ENCODE measurements around the gene CFAP157.

CFAP157 gene

DNA sequence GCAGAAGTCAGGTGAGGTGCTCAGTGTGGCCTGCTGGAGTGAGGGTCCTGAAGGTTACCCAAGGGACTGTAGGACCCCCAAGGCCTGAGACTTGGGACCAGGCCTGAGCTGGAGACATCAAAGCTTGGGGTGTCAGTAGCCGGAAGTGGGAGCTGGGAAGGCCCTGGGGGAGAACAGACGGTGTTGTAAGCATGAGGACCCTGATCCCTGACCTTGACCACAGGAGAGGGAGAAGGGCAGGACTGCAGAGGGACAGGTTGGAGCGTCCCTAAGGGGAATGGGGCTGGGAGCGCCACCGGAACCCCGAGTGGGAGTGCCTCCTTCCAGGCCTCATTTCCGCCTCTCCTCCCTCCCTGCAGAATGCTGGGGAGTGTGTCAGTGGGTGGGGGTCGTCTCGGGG, 9.6 kb downstream of the CFAP157 start:
- DNase-seq, result no peak

DNA sequence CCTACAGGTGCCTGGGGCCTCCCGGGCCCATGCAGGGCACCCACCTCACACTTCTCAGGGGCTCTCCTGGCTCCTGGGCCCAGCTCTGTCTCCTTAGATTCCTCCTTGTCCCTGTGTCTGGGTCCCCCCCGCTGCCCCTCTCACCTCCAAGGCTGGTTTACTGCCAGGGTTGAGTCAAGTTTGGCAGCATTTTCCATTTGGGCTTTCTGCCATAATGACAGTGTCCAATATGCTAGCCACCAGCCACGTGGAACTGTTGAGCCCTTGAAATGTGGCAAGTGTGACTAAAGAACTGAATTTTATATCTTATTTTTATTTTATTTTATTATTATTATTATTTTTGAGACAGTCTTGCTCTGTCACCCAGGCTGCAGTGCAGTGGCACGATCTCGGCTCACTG, 11.0 kb downstream of the CFAP157 start:
- no peak for DNase-seq

GRCh38 chr9:127720031-127720864, 13.5 kb downstream of the CFAP157 start:
- no peak for DNase-seq

GRCh38 chr9:127720865-127721227, 14.1 kb downstream of the CFAP157 start:
- no peak for DNase-seq

DNA sequence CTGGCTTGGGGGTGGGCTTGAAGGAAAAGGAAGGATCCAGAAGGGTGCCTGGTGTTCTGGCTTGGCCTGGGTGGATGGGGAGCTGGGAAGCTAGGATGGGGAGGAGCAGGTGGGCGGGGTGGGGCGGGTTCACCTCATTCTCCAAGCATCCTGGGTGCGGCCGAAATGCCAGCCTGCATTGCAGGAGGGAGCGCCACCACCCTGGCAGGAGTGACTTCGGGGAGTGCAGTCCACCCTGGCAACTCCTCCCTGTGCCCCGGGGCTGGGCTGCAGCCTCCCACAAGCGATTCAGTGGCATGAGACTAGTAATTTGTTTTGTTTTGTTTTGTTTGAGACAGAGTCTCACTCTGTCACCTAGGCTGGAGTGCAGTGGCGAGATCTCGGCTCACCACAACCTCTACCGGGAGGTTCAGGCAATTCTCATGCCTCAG, 14.6 kb downstream of the CFAP157 start:
- no peak for DNase-seq

GRCh38 chr9:127722055-127722745, 15.4 kb downstream of the CFAP157 start:
- DNase-seq, result no peak

- DNase-seq, result no peak
Measured at GRCh38 chr9:127723013-127723412, 16.2 kb downstream of the CFAP157 start.

DNA sequence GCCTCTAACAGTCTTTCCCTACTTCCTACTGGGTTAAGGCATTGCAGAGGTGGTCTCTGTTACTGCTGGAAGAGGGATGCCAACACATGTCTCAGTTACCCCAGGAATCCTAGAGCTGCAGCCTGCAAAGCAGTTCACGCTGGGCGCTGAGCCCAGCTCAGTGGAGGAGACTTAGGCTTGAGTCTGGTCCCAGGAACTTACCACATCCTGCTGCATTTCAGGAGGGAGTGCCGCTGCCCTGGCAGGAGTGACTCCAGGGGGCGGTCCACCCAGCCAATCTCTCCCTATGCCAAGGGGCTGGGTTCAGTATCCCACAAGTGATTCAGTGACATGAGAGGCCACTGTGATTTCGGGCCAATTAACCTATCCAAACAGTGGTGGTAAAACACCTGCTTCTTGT, 16.7 kb downstream of the CFAP157 start:
- DNase-seq, result no peak

- no peak for DNase-seq
Measured at GRCh38 chr9:127724012-127724411, 17.2 kb downstream of the CFAP157 start.

DNA sequence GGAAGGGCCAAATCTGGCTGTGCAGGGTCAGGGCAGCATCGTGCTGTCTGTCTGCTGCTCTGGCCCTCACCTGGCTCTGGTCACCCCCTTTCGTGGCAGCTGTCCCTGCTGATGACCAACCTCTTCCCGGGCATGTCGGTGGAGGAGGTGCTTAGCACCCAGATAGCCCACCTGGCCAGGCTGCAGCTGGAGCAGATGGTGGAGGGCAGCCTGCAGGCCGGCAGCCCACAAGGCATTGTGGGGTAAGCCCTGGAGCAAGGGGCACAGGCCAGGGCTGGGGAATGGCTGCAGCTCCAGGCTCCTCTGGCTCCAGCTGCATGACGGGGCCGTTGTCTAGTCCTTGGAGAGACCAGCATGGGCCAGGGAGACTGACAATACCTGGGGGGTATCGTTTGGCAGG, 20.1 kb downstream of the CFAP157 start:
- DNase-seq, result no peak

- DNase-seq, result no peak
Measured at GRCh38 chr9:127728808-127729207, 22.0 kb downstream of the CFAP157 start.

DNA sequence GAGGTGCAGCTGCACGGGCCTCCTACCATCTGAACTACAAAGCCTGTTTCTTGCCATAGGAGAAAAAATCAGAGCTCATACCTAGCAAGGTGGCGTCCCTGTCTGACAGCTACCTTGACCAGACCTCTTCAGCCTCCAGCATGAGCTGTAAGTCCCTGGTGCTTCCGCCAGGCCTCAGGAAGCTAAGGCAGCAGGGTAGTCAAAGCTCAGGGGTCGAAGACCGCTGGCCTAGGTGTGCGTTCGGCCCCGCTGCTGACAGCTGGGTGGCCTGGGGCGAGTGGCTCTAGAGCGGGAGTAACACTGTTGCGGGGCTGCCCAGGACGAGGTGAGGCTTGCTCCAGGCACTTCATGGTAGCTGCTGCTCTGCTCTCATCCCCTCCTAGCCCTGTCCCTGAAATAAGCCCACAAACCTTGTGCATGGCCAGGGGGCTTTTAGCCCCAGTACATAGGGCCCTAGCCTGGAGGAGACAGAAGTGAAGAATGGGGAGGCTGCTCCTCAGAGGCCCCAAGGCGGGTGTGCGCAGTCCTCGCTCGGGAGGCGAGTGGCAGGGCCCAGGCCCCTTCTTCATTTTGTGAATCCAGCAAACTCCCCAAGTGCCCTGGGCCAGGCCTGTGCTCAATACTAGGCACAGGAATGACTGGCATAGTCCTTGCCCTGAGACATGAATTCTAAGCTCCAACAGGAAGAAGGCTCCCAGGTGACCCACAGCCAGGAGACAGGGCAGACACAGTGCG, 22.9 kb downstream of the CFAP157 start:
- no peak for DNase-seq

DNA sequence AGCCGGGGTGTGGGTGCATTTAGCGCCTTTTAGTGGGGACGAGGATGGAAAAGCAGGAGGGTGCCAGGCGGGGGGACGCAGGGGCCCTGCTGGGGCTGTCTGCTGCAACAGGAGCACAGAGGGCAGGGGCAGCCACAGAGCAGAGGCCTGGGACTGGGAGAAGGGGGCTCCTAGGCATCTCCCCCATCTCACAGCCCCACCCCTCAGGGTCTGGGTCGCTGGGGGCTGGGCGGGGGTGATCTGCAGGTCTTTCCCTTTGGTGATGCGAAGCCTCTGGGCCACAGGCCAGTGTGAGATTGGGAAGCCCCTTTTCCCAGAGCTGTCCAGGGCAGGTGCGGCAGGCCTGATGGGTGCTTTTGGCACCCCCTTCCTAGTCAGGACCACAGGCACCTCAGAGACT, 23.5 kb downstream of the CFAP157 start:
- no peak for DNase-seq

DNA sequence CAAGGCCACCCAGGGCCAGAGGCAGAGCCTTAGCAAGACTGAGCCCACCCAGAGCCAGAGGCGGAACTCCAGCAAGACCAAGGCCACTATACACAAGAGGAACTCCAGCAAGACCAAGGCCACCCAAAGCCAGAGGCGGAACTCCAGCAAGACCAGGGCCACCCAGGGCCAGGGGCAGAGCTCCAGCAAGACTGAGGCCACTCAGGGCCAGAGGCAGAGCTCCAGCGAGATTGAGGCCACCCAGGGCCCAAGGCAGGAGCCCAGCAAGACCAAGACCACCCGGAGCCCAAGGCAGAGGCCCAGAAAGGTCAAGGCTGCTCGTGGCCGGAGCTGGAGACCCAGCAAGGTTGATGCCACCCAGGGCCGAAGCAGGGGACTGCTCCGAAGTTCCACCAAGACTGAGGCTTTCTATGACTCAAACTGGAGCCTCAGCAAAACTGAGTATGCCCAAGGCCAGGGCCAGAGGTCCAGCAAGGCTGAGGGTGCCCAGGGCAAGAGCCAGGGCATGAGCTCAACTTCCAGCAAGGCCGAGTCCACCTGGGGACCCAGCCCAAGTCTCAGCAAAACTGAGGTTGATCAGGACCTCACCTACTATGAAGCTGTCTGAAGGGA, 24.1 kb downstream of the CFAP157 start:
- no peak for DNase-seq

- DNase-seq, result no peak
Measured at GRCh38 chr9:127731938-127732337, 25.1 kb downstream of the CFAP157 start.

- DNase-seq, result no peak
Measured at GRCh38 chr9:127732444-127732843, 25.7 kb downstream of the CFAP157 start.

GRCh38 chr9:127733614-127734013, 26.8 kb downstream of the CFAP157 start:
- no peak for DNase-seq

DNA sequence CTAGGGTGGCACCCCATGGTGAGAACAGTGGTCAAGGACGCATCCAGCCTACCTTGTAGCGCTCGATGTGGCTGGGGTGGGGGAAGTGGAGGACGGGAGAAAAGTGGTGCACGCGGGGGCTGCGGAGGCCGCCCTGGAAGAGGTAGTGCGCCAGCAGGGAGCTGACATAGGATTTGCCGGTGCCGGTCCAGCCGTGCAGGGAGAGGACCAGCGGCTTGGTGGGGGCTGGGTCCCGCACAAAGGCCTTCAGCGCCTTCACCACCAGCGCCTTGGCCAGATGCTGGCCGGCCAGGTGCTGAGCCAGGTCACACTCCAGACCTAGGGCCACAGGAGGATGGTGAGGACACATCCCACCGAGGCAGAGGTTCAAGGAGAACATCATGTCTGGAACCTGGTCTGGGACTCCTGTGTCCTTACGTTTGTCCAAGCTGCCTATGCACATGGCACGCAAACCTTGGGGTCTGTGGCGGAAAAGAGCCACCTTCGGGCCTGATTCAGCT, 27.5 kb downstream of the CFAP157 start:
- no peak for DNase-seq

- DNase-seq, result peak; percentile 93
Measured at GRCh38 chr9:127734747-127735529, 28.1 kb downstream of the CFAP157 start, which contains the start of gene TOR2A. Gene TOR2A (minus strand): TSS chr9:127735294. CDS start chr9:127735270, 24 bp downstream.

DNA sequence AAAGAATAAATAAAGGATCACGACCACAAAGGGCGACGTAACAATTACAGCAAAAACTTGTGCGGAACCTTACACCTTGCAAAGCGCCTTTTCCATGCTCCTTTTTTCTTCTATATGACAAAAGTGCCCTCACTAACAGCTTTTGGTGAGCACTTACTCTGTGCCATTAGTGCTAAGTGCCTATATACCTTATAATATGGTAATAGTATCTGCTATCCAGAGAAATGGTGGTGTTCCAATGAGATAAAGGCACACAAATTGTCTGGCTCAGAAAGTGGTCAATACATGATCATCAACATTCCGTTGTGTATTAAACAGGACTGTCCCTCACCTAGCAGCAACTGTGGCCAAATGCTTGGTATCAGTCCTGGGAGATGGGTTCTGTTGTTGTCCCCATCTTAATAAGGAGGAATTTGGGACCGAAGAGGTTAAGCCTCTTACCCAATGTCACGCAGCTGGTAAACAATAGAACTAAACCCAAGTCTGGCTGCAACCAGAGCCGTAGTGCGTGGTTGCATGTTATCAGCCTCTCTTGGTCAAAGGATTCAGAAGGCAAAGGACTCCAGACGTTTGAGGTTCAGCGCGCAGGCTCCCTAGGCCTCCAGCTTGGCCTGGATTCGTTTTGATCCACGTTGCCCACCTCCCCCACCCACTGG, 28.9 kb downstream of the CFAP157 start:
- DNase-seq, result no peak

DNA sequence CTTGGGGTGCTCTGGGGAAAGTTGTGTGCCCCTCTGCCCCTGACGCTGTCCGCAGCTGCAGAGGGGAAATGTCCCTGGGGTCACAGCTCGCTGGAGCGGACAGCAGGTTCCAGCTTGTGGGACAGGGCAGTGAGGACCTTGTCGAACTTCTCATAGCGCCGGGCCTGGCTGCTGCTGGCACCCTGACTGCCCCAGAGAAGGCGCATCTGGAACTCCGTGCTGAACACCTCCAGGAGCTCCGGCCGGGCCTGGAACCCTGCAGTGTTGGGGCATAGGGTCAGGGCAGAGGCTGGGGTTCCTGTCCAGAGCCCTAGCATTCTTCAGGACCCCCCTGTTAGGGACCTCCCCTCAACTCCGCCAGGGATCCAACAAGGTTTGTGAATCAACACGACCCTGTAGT, 31.9 kb downstream of the CFAP157 start:
- DNase-seq, result no peak

Data from NCI-H748 treated with DMSO at 0.1 percent for 48 hours (cell line).